K562 (cell line): ENCODE results near the gene MAN1B1.

Source experiments
- ARID2 ChIP-seq: fragments of 450-650 bp; IDR thresholded peaks from 2 replicates; pipeline ENCODE4 v1.6.1; 2017; ENCODE audit warnings: antibody characterized with exemption, mild to moderate bottlenecking
- EHMT2 ChIP-seq: fragments of 450-650 bp; IDR thresholded peaks from 2 replicates; pipeline ENCODE4 v1.6.1; 2018; ENCODE audit warnings: antibody characterized with exemption
- FOXM1 ChIP-seq, 2 experiments: fragments of 450-650 bp in 1 of 2; sonication (generic) in 1 of 2; formaldehyde crosslinking in 1 of 2; IDR thresholded peaks; 2 replicates each; pipeline versions ENCODE4 v1.6.1 to v1.9.0; 2017 to 2022; ENCODE audit warnings: low read depth in 2 of 2, mild to moderate bottlenecking in 2 of 2, missing genetic modification reagents in 1 of 2, moderate library complexity in 1 of 2
- ZNF133 ChIP-seq: fragments of 250-450 bp; sonication (Bioruptor Pico); IDR thresholded peaks from 2 replicates; pipeline ENCODE4 v1.4.0; 2020; ENCODE audit warnings: mild to moderate bottlenecking
- ZNF282 ChIP-seq: sonication (generic); formaldehyde crosslinking; IDR thresholded peaks from 2 replicates; pipeline ENCODE4 v1.8.1; 2023; ENCODE audit warnings: missing genetic modification reagents
- TF ChIP-seq, protein P1 (sequence below): sonication (generic); formaldehyde crosslinking; IDR thresholded peaks from 2 replicates; pipeline ENCODE4 v1.8.1; 2023; ENCODE audit warnings: mild to moderate bottlenecking, missing genetic modification reagents
- TF ChIP-seq, protein P2 (sequence below): fragments of 250-450 bp; sonication (Bioruptor Pico); IDR thresholded peaks from 2 replicates; pipeline ENCODE4 v1.5.1; 2021; ENCODE audit warnings: mild to moderate bottlenecking
- TF ChIP-seq, protein P3 (sequence below), 3 experiments: IDR thresholded peaks in 2 of 3; conservative IDR thresholded peaks in 1 of 3; 2 replicates each; pipeline ENCODE4 v1.5.1; 2011 to 2012; ENCODE audit warnings: low read length in 3 of 3, mild to moderate bottlenecking in 3 of 3, control low read depth in 2 of 3, improper control_type of control experiment in 1 of 3, inconsistent platforms in 1 of 3, low read depth in 1 of 3, mixed read lengths in 1 of 3, moderate library complexity in 1 of 3; ENCODE audit not compliant: insufficient read depth in 2 of 3
- TF ChIP-seq, protein P4 (sequence below): sonication (generic); formaldehyde crosslinking; IDR thresholded peaks from 2 replicates; pipeline ENCODE4 v1.8.0; 2023; ENCODE audit warnings: missing genetic modification reagents, mild to moderate bottlenecking, borderline replicate concordance

DNA sequence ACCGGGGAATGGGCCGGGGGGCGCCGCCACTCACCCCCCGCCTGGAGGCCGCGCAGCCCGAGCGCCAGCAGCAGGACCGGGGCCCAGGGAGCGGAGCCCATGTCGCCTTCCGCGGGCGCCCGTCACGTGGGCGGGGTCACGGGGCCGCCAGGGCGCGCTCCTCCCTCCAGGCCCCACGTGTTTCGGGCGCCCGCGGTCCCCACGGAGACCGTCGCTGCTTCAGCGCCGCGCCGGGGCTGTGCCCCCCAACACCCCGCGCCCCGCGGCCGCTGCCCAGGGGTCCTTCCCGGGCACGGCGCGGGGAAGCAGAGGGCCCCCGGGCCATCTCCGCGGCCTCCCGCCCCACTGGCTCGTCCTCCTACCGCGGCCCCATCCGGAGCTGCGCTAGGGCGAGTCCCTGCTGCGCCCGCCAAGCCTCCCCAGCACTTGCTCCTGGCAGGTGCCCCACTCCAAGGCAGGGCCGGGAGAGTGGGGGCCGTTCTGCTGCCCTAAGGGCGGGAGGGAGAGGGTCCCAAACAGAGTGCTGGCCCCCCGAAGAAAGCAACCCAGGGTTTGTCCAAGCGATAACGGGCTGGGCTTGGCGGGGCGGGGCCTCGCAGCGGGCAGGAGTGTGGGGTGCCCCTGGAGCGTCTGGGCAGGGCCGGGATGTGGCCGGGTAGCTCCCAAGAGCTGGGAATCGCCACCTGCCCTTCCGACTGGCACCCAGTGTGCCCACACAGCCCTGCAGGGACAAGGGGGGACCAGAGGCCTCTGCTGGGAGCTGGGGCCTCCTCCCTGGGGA is 28.0 kb downstream of the MAN1B1 start, which contains the start of gene DPP7:
- TF ChIP-seq, protein P1, sequence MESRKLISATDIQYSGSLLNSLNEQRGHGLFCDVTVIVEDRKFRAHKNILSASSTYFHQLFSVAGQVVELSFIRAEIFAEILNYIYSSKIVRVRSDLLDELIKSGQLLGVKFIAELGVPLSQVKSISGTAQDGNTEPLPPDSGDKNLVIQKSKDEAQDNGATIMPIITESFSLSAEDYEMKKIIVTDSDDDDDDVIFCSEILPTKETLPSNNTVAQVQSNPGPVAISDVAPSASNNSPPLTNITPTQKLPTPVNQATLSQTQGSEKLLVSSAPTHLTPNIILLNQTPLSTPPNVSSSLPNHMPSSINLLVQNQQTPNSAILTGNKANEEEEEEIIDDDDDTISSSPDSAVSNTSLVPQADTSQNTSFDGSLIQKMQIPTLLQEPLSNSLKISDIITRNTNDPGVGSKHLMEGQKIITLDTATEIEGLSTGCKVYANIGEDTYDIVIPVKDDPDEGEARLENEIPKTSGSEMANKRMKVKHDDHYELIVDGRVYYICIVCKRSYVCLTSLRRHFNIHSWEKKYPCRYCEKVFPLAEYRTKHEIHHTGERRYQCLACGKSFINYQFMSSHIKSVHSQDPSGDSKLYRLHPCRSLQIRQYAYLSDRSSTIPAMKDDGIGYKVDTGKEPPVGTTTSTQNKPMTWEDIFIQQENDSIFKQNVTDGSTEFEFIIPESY = no peak
- TF ChIP-seq ZNF282 (CRISPR knock-in tag) (no peak), ARID2 (no peak), ZNF133 (CRISPR knock-in tag) (no peak), FOXM1 (IDR thresholded peaks at IDR 0.05; ENCODE audit: low read depth) (no peak), FOXM1 (CRISPR knock-in tag; IDR thresholded peaks at IDR 0.05; ENCODE audit: low read depth) (peak; percentile 73; the same call in 1 of the 2 replicates), EHMT2 (no peak)
- TF ChIP-seq, protein P2, sequence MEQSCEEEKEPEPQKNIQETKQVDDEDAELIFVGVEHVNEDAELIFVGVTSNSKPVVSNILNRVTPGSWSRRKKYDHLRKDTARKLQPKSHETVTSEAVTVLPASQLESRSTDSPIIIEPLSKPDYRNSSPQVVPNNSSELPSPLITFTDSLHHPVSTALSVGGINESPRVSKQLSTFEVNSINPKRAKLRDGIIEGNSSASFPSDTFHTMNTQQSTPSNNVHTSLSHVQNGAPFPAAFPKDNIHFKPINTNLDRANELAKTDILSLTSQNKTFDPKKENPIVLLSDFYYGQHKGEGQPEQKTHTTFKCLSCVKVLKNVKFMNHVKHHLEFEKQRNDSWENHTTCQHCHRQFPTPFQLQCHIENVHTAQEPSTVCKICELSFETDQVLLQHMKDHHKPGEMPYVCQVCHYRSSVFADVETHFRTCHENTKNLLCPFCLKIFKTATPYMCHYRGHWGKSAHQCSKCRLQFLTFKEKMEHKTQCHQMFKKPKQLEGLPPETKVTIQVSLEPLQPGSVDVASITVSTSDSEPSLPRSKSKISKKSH (CRISPR knock-in tag) = no peak
- TF ChIP-seq, protein P3, sequence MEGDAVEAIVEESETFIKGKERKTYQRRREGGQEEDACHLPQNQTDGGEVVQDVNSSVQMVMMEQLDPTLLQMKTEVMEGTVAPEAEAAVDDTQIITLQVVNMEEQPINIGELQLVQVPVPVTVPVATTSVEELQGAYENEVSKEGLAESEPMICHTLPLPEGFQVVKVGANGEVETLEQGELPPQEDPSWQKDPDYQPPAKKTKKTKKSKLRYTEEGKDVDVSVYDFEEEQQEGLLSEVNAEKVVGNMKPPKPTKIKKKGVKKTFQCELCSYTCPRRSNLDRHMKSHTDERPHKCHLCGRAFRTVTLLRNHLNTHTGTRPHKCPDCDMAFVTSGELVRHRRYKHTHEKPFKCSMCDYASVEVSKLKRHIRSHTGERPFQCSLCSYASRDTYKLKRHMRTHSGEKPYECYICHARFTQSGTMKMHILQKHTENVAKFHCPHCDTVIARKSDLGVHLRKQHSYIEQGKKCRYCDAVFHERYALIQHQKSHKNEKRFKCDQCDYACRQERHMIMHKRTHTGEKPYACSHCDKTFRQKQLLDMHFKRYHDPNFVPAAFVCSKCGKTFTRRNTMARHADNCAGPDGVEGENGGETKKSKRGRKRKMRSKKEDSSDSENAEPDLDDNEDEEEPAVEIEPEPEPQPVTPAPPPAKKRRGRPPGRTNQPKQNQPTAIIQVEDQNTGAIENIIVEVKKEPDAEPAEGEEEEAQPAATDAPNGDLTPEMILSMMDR (IDR thresholded peaks at IDR 0.05 in 2 of 3, conservative IDR thresholded peaks at IDR 0.05 in 1 of 3; ENCODE audit: insufficient read depth in 2 of 3, low read depth in 1 of 3, low read length in 3 of 3) = no peak
- TF ChIP-seq, protein P4, sequence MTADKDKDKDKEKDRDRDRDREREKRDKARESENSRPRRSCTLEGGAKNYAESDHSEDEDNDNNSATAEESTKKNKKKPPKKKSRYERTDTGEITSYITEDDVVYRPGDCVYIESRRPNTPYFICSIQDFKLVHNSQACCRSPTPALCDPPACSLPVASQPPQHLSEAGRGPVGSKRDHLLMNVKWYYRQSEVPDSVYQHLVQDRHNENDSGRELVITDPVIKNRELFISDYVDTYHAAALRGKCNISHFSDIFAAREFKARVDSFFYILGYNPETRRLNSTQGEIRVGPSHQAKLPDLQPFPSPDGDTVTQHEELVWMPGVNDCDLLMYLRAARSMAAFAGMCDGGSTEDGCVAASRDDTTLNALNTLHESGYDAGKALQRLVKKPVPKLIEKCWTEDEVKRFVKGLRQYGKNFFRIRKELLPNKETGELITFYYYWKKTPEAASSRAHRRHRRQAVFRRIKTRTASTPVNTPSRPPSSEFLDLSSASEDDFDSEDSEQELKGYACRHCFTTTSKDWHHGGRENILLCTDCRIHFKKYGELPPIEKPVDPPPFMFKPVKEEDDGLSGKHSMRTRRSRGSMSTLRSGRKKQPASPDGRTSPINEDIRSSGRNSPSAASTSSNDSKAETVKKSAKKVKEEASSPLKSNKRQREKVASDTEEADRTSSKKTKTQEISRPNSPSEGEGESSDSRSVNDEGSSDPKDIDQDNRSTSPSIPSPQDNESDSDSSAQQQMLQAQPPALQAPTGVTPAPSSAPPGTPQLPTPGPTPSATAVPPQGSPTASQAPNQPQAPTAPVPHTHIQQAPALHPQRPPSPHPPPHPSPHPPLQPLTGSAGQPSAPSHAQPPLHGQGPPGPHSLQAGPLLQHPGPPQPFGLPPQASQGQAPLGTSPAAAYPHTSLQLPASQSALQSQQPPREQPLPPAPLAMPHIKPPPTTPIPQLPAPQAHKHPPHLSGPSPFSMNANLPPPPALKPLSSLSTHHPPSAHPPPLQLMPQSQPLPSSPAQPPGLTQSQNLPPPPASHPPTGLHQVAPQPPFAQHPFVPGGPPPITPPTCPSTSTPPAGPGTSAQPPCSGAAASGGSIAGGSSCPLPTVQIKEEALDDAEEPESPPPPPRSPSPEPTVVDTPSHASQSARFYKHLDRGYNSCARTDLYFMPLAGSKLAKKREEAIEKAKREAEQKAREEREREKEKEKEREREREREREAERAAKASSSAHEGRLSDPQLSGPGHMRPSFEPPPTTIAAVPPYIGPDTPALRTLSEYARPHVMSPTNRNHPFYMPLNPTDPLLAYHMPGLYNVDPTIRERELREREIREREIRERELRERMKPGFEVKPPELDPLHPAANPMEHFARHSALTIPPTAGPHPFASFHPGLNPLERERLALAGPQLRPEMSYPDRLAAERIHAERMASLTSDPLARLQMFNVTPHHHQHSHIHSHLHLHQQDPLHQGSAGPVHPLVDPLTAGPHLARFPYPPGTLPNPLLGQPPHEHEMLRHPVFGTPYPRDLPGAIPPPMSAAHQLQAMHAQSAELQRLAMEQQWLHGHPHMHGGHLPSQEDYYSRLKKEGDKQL (CRISPR knock-in tag) = no peak
